Activated CD8-positive, alpha-beta T cell treated with anti-CD3 and anti-CD28 coated beads, Interleukin-2, amount 10 ng/mL, durations not matched to agents 7 days and 5 days (primary cell): ENCODE data around the gene WNT5A. TPM values are rescaled to one million over a fixed set of nuclear protein-coding genes. Genes with fewer than 3 reads are reported as not detected.

Experiments used
- ATAC-seq: fragments of 150-1000 bp; cut with Tn5 transposase; one replicate; pipeline ENCODE4 v1.10.0; 2021; ENCODE audit warnings: moderate library complexity
- CTCF ChIA-PET: fragments of 350-600 bp; sonication (Branson Sonifier 250); formaldehyde crosslinking; loops from one replicate; lab custom pipeline; 2021; ENCODE audit warnings: antibody characterized with exemption; lab: Charles Lee
- POLR2A ChIA-PET: fragments of 350-600 bp; sonication (Branson Sonifier 250); formaldehyde crosslinking; loops from one replicate; lab custom pipeline; 2021; ENCODE audit warnings: antibody characterized with exemption; lab: Charles Lee
- DNase-seq: peaks from one replicate; pipeline ENCODE4 v3.0.0-alpha.2; 2020
- H3K27ac Mint-ChIP-seq: one replicate; pipeline ENCODE4 v1.8.0; 2021; ENCODE audit warnings: mild to moderate bottlenecking, mixed read lengths
- H3K27me3 Mint-ChIP-seq: one replicate; pipeline ENCODE4 v1.8.0; 2021; ENCODE audit warnings: low read depth, mixed read lengths
- H3K36me3 Mint-ChIP-seq: one replicate; pipeline ENCODE4 v1.8.0; 2021; ENCODE audit warnings: low read depth, mixed read lengths
- H3K4me1 Mint-ChIP-seq: one replicate; pipeline ENCODE4 v1.8.0; 2021; ENCODE audit warnings: low read depth, mixed read lengths
- H3K4me3 Mint-ChIP-seq: one replicate; pipeline ENCODE4 v1.8.0; 2021; ENCODE audit warnings: mild to moderate bottlenecking, mixed read lengths
- H3K9me3 Mint-ChIP-seq: one replicate; pipeline ENCODE4 v1.8.0; 2022; ENCODE audit warnings: mixed read lengths; ENCODE audit not compliant: insufficient read depth
- total RNA-seq, 2 experiments: library from RNA; stranded (reverse); gene quantifications; one replicate each; pipeline ENCODE4 v1.2.3, GENCODE V29; 2021

The WNT5A gene
- total RNA-seq, 2 experiments from 2014 or later, result not detected

DNA sequence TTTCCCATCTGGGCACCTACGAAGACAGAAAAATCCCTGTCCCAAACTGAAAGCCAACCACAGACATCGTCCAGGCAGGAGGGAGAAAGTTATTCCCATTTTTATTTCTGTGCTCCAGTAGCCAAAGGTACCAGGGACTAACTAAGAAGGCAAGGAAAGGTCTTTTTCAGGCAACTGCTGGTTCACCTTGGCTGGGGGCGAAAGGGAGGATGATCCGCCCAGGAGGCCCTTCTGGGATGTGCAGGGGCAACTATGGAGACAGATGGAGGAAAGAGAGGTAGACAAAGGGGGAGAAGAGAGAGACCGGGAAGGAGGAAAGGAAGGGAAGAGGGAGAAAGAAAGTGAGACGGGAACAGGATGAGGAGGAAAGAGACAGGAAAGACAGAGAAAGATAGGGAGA lies 13.3 kb downstream of the WNT5A start:
- DNase-seq (no peak), ATAC-seq (no peak)
- Mint-ChIP-seq H3K4me3 (no peak overlapping the region), H3K4me1 (no peaks in the 10 kb centered on the region), H3K9me3 (no peaks in the 10 kb centered on the region), H3K27me3 (peaks cover 8% of the 10 kb centered on the region), H3K27ac (no peak overlapping the region), H3K36me3 (no peaks in the 10 kb centered on the region)
- ChIA-PET POLR2A (no interaction called here), CTCF (no interaction called here)

- no peaks in the 10 kb centered on the region for H3K9me3 Mint-ChIP-seq
- no peak overlapping the region for H3K27ac Mint-ChIP-seq
- no peaks in the 10 kb centered on the region for H3K4me1 Mint-ChIP-seq
- H3K27me3 Mint-ChIP-seq, result peaks cover 3% of the 10 kb centered on the region
- ChIA-PET CTCF (no interaction called here), POLR2A (no interaction called here)
- no peak for ATAC-seq
- no peak for DNase-seq
- H3K36me3 Mint-ChIP-seq, result no peaks in the 10 kb centered on the region
- H3K4me3 Mint-ChIP-seq, result no peak overlapping the region
These were observed 15.4 kb downstream of the WNT5A start for GRCh38 chr3:55471522-55472280.

GRCh38 chr3:55471084-55471483 lies 16.0 kb downstream of the WNT5A start:
- H3K27ac Mint-ChIP-seq, result no peak overlapping the region
- no peaks in the 10 kb centered on the region for H3K36me3 Mint-ChIP-seq
- ATAC-seq (no peak), DNase-seq (no peak)
- no peaks in the 10 kb centered on the region for H3K4me1 Mint-ChIP-seq
- ChIA-PET CTCF (no interaction called here), POLR2A (no interaction called here)
- H3K9me3 Mint-ChIP-seq, result no peaks in the 10 kb centered on the region
- H3K27me3 Mint-ChIP-seq, result no peaks in the 10 kb centered on the region
- H3K4me3 Mint-ChIP-seq, result no peak overlapping the region

GRCh38 chr3:55469957-55470526 lies 17.1 kb downstream of the WNT5A start:
- DNase-seq (no peak), ATAC-seq (no peak)
- no peak overlapping the region for H3K4me3 Mint-ChIP-seq
- no peaks in the 10 kb centered on the region for H3K27me3 Mint-ChIP-seq
- no peak overlapping the region for H3K27ac Mint-ChIP-seq
- no peaks in the 10 kb centered on the region for H3K36me3 Mint-ChIP-seq
- ChIA-PET CTCF (no interaction called here), POLR2A (no interaction called here)
- H3K4me1 Mint-ChIP-seq, result no peaks in the 10 kb centered on the region
- H3K9me3 Mint-ChIP-seq, result no peaks in the 10 kb centered on the region

- DNase-seq, result no peak
- H3K4me1 Mint-ChIP-seq, result no peaks in the 10 kb centered on the region
- H3K27ac Mint-ChIP-seq, result no peak overlapping the region
- CTCF ChIA-PET, result no interaction called here
- POLR2A ChIA-PET, result no interaction called here
- H3K27me3 Mint-ChIP-seq, result no peaks in the 10 kb centered on the region
- H3K9me3 Mint-ChIP-seq, result no peaks in the 10 kb centered on the region
- no peak for ATAC-seq
- H3K36me3 Mint-ChIP-seq, result no peaks in the 10 kb centered on the region
- H3K4me3 Mint-ChIP-seq, result no peak overlapping the region
These were observed 18.9 kb downstream of the WNT5A start for GRCh38 chr3:55468251-55468650.

DNA sequence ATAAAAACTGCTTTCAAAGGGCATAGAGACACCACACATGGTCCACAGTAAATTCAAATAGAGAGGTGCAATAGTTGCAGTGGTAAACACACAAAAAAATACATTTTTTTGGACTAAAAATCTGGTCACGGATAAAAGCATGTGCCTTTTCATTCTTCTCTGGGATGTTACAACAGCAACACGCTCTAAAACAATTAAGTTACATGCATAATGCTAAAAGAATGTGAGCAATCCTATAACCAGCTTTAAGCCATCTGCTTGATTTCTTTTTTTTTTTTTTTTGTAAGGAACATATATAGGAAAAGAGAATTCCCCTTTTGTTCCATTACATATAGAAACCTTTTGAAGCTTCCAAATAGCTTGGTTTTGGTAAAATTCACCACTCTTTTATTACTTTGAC lies 20.0 kb downstream of the WNT5A start:
- H3K27me3 Mint-ChIP-seq, result no peaks in the 10 kb centered on the region
- no peaks in the 10 kb centered on the region for H3K9me3 Mint-ChIP-seq
- ATAC-seq, result no peak
- no peak for DNase-seq
- no peak overlapping the region for H3K4me3 Mint-ChIP-seq
- H3K36me3 Mint-ChIP-seq, result no peaks in the 10 kb centered on the region
- H3K27ac Mint-ChIP-seq, result no peak overlapping the region
- ChIA-PET POLR2A (no interaction called here), CTCF (no interaction called here)
- no peaks in the 10 kb centered on the region for H3K4me1 Mint-ChIP-seq

DNA sequence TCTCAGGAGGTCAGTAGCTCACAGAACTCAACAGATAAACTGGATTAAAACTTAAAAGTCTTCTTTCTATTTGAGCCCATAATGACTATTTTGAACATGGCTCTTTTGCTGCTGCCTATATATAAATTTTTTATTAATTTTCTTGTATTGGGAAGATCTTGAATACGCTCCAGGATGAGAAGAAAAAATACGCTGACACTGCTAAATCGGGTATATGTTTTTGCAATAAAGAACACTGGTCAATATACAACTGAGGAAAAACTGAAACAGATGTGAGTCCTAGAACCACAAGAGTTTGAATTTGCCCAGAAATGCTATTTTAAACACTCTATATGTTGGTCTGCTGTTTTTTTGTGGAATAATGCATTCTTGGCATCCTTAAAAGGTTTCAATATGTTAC lies 20.6 kb downstream of the WNT5A start:
- Mint-ChIP-seq H3K27ac (no peak overlapping the region), H3K4me1 (no peaks in the 10 kb centered on the region), H3K27me3 (no peaks in the 10 kb centered on the region), H3K36me3 (no peaks in the 10 kb centered on the region), H3K9me3 (no peaks in the 10 kb centered on the region), H3K4me3 (no peak overlapping the region)
- CTCF ChIA-PET, result no interaction called here
- ATAC-seq (no peak), DNase-seq (no peak)
- POLR2A ChIA-PET, result no interaction called here

DNA sequence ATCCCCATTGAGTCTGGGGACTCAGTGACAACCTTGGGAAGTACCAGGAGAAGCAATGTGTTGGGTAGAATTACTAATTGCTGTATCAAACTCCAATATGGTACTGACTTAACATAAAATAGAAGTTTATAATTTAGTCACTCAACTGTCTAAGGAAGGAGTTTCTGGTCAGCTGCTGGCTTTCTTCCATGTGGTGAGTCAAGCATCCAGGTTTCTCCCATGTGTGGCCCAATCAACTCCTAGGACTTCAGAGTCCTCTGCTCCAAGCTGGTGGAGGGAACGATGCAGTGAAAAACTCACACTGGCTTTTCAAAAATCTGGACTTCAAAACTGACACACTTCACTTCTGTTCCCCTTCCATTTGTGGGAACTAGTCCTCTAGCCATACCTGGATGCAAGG lies 25.2 kb downstream of the WNT5A start:
- ATAC-seq (no peak), DNase-seq (no peak)
- CTCF ChIA-PET, result no interaction called here
- no peaks in the 10 kb centered on the region for H3K4me1 Mint-ChIP-seq
- no peaks in the 10 kb centered on the region for H3K27me3 Mint-ChIP-seq
- H3K4me3 Mint-ChIP-seq, result no peak overlapping the region
- POLR2A ChIA-PET, result no interaction called here
- H3K9me3 Mint-ChIP-seq, result no peaks in the 10 kb centered on the region
- no peak overlapping the region for H3K27ac Mint-ChIP-seq
- H3K36me3 Mint-ChIP-seq, result no peaks in the 10 kb centered on the region

DNA sequence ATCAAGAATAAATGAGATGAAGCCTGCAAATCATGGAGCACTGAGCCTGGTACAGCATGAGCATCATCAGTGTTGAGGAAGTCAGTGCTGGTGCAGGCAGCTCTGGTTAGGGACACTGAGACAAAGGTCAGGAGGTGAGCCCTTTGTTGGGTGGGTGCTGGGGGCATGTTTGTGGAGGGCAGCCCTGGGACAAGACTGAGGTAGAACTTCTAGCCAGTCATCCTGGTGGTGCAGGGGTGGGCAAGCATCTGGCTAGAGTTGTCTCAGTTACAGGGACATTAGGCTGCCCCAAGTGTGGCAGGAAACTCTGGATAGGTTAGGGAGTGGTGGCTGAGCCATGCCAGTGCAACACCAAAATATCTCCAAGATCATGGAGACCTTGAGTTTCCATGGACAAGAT lies 27.3 kb downstream of the WNT5A start:
- Mint-ChIP-seq H3K9me3 (no peaks in the 10 kb centered on the region), H3K27me3 (no peaks in the 10 kb centered on the region), H3K27ac (no peak overlapping the region), H3K4me1 (no peaks in the 10 kb centered on the region), H3K36me3 (no peaks in the 10 kb centered on the region), H3K4me3 (no peak overlapping the region)
- CTCF ChIA-PET, result no interaction called here
- no peak for ATAC-seq
- POLR2A ChIA-PET, result no interaction called here
- no peak for DNase-seq

DNA sequence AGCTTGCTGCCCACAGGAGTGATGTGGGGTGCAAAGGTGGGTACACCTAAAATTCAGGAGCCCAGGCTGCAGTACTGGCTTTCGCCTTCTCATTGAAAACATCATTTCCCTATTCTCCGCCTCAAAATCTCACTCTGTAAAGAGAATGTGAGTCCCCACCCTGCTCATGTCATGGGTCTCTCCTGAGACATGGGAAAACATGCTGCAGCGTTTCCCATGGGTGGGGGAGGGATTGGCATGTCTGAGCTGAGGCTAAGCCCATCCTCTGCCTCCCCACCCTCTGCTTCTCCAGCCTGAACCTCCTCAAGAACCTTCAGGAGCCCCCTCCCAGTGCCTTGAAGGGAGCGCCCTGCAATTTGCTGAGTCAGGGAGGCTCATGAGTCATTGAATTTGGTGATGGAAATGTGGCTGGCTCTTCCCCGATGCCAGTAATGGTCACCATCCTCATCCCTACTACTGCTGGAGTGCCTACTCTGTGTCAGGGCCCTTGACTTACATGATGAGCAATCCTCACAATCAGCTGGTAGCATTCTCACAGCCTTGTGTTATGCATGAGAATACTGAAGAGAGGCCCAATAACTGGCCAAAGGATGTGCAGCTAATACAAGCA lies 28.8 kb downstream of the WNT5A start:
- Mint-ChIP-seq H3K27me3 (no peaks in the 10 kb centered on the region), H3K36me3 (no peaks in the 10 kb centered on the region), H3K4me1 (no peaks in the 10 kb centered on the region), H3K9me3 (no peaks in the 10 kb centered on the region), H3K4me3 (no peak overlapping the region), H3K27ac (no peak overlapping the region)
- CTCF ChIA-PET, result no interaction called here
- POLR2A ChIA-PET, result no interaction called here
- ATAC-seq (no peak), DNase-seq (no peak)

- Mint-ChIP-seq H3K27me3 (no peaks in the 10 kb centered on the region), H3K36me3 (no peaks in the 10 kb centered on the region), H3K4me1 (no peaks in the 10 kb centered on the region), H3K9me3 (no peaks in the 10 kb centered on the region), H3K4me3 (no peak overlapping the region), H3K27ac (no peak overlapping the region)
- no peak for DNase-seq
- POLR2A ChIA-PET, result no interaction called here
- CTCF ChIA-PET, result no interaction called here
- no peak for ATAC-seq
These were observed 31.2 kb downstream of the WNT5A start for GRCh38 chr3:55455915-55456314.

DNA sequence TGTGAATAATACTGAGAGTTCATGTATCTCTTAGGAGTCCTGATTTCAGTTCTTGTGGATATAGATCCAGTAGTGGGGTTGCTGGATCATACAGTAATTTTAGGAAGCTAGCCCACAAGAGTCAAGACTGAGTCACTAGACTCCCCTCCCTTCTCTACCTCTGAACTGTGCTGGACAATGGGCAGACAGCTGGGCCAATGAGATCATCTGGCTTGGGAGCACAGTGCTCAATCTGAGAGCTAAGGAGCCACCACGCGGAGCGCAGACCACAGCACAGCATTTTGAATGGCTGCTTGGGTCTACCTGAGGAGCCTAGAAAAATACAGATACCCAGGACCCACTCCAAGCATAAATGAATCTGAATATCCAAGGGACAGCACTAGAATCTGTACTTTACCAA lies 32.5 kb downstream of the WNT5A start:
- ATAC-seq, result no peak
- Mint-ChIP-seq H3K36me3 (no peaks in the 10 kb centered on the region), H3K4me3 (no peak overlapping the region), H3K4me1 (no peaks in the 10 kb centered on the region), H3K9me3 (no peaks in the 10 kb centered on the region), H3K27me3 (no peaks in the 10 kb centered on the region), H3K27ac (no peak overlapping the region)
- ChIA-PET POLR2A (no interaction called here), CTCF (no interaction called here)
- DNase-seq, result no peak
